ENCODE measurements around the gene IZUMO2.

The IZUMO2 gene

DNA sequence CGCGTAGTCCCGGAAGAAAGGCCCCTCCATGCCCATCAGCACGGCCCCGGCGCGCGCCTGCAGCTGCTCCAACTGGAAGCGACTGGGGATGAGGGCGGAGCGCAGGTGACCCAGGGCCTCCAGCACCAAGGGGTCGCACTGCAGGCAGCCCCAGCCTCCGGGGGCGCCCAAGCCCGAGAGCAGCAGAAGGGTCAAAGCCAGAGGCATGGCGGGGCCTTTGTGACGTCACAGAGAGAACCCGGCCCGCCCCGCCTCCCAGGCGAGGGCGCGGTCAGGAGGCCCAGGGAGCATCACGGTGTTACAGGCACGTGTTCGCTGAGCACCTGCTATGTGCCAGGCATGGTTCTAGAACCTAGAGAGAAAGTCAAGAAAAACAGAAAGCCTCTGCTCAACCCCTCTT, at the start of gene IZUMO2:
Gene IZUMO2, minus strand, starts transcription at position 294 of the 400 bp plus-strand sequence. Its CDS starts 87 bp downstream, at position 207.
- DNase-seq, result no peak

DNA sequence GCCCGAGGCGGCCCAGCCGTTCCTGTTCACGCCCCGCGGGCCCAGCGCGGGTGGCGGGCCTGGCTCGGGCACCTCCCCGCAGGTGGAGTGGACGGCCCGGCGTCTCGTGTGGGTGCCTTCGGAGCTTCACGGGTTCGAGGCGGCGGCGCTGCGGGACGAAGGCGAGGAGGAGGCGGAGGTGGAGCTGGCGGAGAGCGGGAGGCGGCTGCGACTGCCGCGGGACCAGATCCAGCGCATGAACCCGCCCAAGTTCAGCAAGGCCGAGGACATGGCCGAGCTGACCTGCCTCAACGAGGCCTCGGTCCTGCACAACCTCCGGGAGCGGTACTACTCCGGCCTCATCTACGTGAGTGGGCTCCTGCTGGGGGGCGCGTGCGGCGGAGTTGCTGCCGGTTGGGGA, 47.3 kb upstream of the IZUMO2 start:
- no peak for DNase-seq

DNA sequence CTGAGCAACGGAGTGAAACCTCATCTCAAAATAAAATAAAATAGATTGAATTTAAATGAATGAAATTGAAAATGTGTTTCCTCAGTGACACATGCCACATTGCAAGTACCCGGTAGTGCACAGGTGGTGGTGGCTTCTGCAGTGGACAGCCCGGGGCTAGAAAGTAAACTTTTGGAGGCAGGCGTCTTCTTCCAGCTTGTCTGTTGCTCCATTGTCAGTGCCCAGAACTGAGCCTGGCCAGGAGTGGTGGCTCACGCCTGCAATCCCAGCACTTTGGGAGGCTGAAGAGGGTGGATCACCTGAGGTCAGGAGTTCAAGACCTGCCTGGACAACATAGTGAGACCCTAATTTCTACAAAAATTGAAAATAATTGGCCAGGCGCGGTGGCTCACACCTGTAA, 46.0 kb upstream of the IZUMO2 start:
- no peak for DNase-seq

DNA sequence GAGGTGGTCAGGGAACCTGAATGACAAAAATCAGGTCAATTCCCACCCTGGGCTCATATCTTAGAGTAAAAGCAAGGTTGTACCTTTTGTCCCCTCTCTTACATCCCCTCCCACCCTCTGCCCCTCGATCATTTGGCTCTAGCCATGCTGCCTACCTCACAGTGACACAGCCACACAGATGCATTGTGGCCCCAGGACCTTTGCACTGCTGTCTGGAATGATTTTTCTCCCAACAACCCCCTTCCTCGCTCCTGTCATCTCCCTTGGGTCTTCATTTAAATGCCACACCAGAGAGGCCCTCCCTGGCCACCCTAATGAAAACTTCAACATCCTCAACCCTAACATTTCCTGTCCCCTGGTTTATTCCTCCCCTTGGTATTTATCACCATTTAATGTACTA, 44.6 kb upstream of the IZUMO2 start:
- DNase-seq, result no peak

DNA sequence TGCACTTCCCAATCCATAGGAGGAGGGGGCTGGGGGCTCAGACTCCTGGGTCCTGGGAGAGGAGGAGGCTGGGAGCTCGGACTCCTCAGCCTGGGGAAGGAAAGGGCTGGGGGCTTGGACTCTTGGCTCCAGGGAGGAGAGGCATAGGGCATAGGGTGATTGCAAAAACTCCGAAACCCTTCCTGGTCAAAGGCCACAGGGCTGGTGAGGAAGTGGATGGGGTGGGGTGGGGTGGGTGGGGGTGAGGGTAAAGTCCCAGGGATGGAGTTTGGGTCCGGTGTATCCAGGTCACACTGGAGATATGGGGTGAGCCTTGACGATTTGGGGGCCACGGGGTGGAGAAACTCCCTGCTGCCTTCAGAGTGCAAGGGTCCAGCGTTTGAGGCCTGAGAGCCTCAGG, 43.1 kb upstream of the IZUMO2 start:
- no peak for DNase-seq

GRCh38 chr19:50205681-50206138, 42.6 kb upstream of the IZUMO2 start:
- no peak for DNase-seq

DNA sequence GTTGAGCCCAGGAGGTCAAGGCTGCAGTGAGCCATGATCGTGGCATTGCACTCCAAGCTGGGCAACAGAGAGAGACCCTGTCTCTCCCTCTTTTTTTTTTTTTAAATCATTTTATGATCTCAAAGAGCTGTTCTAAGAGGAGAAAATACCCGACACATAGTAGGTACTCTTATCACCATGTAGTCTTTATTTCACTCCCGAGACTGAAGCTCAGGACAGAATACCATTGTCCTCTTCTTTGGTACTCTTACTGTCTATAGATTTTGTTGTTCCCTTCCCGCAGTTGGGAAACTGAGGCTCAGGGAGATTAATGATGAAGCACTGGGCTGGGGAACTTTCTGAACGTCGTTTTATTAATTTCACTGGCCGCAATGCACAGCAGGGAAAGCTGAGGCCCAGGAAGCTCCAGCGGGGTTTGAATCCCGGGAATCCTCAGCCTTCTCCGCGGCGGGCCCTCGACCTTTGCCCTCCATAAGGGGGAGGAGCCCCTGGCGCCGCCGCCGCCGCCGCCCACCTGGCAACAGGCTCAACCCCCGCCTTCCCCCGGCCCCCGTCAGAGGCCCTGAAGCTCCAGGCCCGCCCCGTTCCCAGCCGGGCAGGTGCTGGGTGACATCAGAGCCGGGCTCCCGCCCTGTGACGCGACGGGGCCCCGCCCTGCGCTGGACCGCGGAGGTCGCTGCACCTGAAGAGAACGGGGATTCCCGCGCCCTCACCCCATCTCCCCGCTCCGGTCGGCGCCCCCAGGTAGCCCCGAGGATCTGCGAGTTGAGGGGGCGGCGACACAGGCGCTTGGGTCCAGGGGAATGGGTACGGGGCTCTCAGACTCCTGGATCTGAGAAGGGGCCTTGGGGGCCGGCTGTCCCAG, 42.0 kb upstream of the IZUMO2 start:
- no peak for DNase-seq

- no peak for DNase-seq
Observed at GRCh38 chr19:50204081-50204428, 41.0 kb upstream of the IZUMO2 start.

DNA sequence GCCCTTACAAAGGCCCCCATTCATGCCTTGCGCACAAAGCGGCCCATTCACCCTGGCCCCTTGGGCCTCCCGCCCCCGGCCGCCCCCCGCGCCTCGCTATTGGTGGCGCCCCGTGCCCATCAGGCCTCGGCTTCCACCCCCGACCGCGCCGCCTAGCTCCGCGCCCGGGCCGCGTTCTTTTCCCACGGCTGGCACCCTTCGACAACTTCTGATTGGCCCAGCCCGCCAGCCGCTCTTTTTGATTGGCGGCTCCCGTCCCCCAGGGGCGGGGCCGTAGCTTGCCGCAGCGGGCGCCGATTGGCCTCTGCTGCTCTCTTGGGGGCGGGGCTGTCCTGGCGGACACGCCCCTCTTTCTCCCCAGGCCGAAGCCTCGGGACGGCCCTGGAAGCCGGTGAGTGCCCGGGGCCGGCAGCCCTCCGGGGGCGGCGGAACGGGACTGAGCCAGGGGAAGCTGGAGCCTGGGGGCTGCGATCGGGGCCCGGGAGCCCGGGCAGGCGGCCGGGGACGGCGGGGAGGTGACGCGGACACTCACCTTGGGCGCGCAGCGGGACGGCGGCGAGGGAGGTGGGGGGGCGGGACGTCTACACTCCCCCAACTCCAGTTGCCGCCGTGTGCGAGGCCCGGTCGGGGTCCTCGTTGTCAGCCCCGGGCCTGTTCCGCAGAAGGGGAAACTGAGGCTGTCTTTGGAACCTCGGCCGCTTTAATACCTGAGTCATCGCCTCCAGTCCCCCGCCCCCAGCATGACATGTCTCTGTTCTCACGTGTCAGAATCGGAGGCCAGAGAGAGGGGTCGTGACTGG, 40.4 kb upstream of the IZUMO2 start, which contains the start of gene MYH14:
Gene MYH14, plus strand, starts transcription at position 342 of the 800 bp plus-strand sequence. CDS start 6,744 bp downstream, outside the sequence.
- DNase-seq, result peak; percentile 27

GRCh38 chr19:50202962-50203280, 39.8 kb upstream of the IZUMO2 start:
- DNase-seq, result no peak

- DNase-seq, result no peak
Observed at GRCh38 chr19:50202386-50202785, 39.3 kb upstream of the IZUMO2 start.

- DNase-seq, result no peak
Observed at GRCh38 chr19:50199259-50199555, 36.1 kb upstream of the IZUMO2 start.

- DNase-seq, result no peak
Observed at GRCh38 chr19:50198431-50199258, 35.6 kb upstream of the IZUMO2 start.

GRCh38 chr19:50197348-50197747, 34.3 kb upstream of the IZUMO2 start:
- no peak for DNase-seq

GRCh38 chr19:50196322-50196932, 33.3 kb upstream of the IZUMO2 start:
- DNase-seq, result no peak

DNA sequence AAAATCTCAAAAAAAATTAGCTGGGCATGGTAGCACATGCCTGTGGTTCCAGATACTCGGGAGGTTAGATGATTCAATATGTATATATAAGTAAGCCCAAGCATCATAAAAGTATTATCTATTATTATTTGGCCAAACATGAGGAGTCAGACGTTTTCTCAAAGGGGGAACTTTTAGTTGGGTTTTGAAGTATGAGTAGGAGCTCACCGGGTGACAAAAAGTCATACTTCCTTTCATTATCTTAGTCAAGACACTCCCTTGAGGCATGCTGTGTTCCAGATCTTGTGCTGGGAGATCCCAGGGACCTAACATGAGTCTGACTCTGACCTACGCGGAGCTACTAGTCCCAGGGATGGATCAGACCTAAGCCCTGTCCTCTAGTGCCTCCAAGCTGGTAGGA, 32.1 kb upstream of the IZUMO2 start:
- no peak for DNase-seq

DNA sequence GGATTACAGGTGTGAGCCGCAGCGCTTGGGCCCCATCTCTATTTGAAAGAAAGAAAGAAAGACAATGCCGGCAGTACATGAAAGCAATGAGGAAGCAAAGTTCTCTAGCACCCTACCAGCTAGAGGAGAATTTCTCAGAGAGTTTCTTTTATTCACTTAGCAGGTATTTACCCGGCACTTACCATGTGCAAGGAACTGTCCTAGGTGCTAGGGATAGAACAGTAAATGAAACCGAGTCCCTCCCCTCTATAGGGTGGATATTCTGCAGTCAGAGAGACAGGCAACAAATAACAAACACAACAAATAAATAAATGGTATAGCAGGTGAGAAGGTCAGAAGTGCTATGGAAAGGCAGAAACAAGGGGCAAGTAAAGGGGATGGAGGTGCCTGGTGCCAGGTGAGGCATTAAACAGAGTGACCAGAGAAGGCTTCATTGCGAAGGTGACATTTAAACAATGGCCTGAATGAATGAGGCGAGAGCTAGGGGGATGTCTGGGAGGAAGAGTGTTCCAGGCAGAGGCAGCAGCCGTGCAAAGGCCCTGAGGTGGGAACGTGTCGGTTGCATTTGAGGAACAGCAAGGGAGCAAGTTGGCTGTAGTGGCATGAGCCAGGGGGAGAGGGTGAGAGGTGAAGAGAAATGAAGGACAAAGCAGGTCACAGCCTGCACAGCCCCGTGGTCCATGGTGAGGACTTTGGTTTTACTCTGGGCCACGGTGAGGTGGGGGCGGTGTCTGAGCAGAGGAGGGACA, 29.6 kb upstream of the IZUMO2 start:
- DNase-seq, result no peak

- no peak for DNase-seq
Observed at GRCh38 chr19:50191216-50191615, 28.1 kb upstream of the IZUMO2 start.

DNA sequence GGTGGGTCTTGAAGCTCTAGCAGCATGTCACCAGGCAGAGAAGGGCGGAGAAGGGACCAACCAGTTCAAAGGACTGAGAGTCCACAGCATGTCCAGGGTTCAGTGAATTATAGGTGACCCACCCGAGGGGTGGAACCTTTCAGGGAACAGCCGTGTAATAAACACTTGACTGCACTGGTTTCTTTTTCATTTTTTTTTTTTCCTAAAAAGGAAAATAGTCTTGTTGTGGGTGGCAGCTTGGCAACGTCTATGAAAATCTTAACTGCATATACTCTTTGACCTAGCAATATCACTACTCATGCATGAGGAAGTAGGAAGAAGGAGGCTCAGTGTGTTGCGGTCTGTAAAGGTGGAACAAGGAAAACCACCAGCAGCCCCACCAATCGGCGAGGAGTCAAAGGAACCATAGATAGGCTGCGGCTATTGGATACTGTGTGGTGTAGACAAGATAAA, 27.4 kb upstream of the IZUMO2 start:
- DNase-seq, result no peak

GRCh38 chr19:50189331-50189730, 26.2 kb upstream of the IZUMO2 start:
- DNase-seq, result no peak

DNA sequence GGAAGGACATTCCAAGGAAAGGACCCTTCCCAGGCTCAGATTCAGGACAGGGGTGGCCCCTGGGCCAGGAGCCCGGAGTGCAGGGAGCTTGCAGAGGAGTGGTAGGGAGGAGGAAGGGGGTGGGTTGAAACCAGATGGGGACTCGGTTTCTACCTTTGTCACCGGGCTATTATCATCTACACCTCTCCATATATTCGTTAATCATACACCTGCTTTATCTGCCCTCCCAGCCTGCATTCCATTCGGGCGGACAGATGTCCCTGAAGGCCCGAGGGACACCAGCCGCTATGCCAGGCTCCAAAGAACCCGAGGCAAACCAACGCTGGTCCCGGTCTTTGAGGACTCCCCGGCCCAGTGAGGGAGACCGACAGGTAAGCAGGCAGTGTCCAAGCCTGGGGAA, 24.9 kb upstream of the IZUMO2 start:
- no peak for DNase-seq

GRCh38 chr19:50184196-50184595, 21.1 kb upstream of the IZUMO2 start:
- DNase-seq, result no peak
